Stimulated activated CD8-positive, alpha-beta memory T cell treated with anti-CD3 and anti-CD28 coated beads, Interleukin-2, amount 100 ng/mL, for 1 hour (primary cell): ENCODE measurements around the gene TRPV5.

Source experiments
- DNase-seq, 2 donors: peaks; one replicate each; pipeline ENCODE4 v3.0.0-alpha.2; 2020; ENCODE audit warnings: low read depth in 2 of 2

The TRPV5 gene

DNA sequence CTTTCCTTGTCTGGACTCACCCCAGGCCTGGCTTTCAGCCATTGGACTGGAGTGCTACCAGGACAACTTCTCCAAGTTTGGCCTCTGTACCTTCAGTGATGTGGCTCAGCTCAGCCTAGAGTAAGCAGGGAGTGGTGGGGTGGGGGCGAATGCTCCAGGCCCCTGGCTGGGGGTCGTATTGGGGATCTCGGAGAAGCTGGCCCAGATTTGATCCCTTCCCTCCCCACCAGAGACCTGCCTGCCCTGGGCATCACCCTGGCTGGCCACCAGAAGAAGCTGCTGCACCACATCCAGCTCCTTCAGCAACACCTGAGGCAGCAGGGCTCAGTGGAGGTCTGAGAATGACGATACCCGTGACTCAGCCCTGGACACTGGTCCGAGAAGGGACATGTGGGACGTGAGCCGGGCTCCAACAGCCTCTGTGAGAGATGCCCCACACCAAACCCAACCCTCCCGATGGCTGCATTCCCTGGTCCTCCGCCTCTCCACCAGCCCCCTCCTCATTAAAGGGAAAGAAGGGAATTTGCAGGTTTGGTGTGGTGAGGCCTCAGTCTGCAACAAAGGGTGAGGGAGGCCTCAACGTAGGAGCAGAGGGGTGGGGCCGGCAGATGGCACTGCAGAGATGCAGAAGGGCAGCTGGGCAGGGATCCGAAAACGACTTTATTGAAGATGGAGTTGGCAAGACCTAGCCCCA, 62.8 kb downstream of the TRPV5 start:
- no peak for DNase-seq

- DNase-seq, result no peak
These were observed 63.4 kb downstream of the TRPV5 start for GRCh38 chr7:142870147-142870559.

- DNase-seq, result no peak
These were observed 64.1 kb downstream of the TRPV5 start for GRCh38 chr7:142869434-142869833.

- no peak for DNase-seq
These were observed 64.5 kb downstream of the TRPV5 start for GRCh38 chr7:142868986-142869415.

- no peak for DNase-seq
These were observed 65.2 kb downstream of the TRPV5 start for GRCh38 chr7:142868188-142868985.

GRCh38 chr7:142867398-142868187, 66.0 kb downstream of the TRPV5 start:
- DNase-seq, result no peak

- no peak for DNase-seq
These were observed 66.5 kb downstream of the TRPV5 start for GRCh38 chr7:142867097-142867378.

DNA sequence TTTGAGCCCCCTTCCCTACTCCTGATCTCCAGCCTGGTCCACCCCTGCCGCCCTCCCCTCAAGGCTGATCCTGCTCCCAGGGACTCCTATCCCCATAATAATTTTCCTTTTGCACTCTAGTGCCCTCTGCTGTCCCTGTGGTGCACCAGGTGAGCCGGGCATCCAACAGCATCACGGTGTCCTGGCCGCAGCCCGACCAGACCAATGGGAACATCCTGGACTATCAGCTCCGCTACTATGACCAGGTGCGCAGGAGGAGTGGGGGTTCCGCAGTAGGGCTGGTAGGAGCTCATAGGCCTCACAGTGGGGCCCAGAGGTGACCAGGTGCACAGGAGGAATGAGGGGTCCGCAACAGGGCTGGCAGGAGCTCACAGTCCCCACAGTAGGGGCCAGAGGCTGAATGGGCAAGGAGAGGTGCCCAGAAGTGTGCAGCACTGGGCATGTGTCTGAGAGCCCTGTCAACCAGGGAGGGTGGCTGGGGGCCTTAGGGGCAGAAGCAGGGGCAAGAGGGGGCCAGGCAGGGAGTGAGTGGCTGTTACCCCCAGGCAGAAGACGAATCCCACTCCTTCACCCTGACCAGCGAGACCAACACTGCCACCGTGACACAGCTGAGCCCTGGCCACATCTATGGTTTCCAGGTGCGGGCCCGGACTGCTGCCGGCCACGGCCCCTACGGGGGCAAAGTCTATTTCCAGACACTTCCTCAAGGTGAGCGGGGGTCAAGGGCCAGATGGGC, 67.0 kb downstream of the TRPV5 start:
- DNase-seq, result no peak

DNA sequence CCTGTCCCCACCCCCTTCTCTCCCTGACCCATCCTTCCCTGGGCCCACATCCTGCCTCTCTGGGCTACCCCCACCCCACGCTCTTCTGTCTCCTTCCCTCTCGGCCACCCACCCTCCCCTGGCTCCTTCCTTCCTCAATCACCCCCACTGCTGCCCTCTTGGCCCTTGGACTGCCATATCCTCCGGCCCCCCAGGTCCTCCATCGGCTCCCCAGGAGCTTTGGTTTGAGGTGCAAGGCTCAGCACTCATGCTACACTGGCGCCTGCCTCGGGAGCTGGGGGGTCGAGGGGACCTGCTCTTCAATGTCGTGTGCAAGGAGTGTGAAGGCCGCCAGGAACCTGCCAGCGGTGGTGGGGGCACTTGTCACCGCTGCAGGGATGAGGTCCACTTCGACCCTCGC, 67.8 kb downstream of the TRPV5 start:
- DNase-seq, result no peak

GRCh38 chr7:142864980-142865747, 68.4 kb downstream of the TRPV5 start:
- no peak for DNase-seq

DNA sequence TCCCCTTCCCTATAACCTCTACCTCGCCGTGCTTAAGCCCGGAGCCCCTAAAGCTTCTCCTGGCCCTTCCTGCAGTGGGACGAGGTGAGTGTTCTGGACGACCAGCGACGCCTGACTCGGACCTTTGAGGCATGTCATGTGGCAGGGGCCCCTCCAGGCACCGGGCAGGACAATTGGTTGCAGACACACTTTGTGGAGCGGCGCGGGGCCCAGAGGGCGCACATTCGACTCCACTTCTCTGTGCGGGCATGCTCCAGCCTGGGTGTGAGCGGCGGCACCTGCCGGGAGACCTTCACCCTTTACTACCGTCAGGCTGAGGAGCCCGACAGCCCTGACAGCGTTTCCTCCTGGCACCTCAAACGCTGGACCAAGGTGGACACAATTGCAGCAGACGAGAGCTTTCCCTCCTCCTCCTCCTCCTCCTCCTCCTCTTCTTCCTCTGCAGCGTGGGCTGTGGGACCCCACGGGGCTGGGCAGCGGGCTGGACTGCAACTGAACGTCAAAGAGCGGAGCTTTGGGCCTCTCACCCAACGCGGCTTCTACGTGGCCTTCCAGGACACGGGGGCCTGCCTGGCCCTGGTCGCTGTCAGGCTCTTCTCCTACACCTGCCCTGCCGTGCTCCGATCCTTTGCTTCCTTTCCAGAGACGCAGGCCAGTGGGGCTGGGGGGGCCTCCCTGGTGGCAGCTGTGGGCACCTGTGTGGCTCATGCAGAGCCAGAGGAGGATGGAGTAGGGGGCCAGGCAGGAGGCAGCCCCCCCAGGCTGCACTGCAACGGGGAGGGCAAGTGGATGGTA, 69.5 kb downstream of the TRPV5 start:
- DNase-seq, result no peak

DNA sequence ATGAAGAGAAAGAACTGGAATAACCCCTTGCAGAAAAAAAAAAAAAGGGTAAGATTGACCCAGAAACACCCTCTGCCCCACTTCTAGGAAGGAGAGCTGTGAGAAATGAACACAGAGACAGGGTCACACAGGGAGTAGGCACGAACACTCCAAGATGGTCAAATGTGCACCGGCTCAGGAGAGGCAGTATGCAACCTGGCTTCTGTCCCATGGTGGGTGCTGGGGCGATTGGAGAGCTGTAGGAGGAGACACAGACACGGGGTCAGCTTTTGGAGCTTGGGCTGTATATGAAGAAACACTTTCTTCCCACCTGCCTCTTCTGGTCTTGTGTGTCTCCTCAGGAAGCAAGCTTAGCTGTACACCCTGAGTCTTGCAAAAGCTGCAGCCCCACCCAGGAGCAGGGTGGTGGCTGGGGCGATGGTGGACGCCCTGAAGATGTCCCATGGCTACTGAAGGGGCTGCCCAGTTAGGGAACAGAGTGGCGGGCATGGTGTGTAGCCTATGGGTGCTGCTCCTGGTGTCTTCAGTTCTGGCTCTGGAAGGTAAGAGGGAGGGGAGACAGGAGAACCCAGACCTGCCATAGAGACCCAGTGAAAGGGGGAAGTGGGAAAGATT, 70.7 kb downstream of the TRPV5 start:
- no peak for DNase-seq

- DNase-seq, result no peak
These were observed 71.2 kb downstream of the TRPV5 start for GRCh38 chr7:142862351-142862750.

DNA sequence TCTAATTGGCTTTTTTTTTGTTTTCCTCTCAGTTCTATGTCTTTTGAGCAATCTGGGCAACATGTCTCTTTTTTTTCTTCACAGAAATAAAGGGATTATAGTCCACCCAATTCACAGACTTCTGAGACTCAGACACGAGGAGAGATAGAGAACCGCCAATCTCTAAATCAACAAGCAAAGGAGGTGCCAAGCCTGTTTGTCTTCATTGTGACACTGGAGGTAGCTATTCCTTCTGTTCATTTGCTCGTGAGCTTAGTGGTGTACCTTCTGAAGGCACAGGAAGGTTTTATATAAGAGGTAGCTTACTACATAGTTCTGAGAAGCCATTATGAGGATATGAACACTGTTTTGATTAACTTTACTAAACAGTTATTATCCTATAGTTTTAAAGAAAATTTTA, 72.6 kb downstream of the TRPV5 start:
- DNase-seq, result no peak

- no peak for DNase-seq
These were observed 73.7 kb downstream of the TRPV5 start for GRCh38 chr7:142859829-142860228.

DNA sequence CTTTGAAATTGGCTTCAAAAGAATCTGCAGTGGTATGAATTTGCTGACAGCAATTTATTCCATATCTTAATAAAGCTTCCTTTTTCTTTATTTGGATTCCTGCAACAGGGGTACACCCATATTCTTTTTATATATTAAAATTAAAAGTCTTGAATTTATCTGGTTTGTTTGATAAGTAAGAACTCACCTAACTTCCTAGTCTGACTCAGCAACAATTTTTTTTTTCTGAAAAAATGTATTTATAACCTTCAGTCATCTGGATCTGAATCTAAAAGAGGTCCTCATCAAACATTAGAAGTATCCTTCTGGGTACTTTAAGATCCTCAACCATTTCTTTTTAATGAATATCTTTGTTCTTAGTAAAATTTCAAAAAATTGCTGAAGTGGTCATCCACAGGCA, 74.1 kb downstream of the TRPV5 start:
- DNase-seq, result no peak
